NCI-H1436 treated with DMSO at 0.1 percent for 48 hours (cell line): ENCODE data around the gene SLC39A11.
"Not testable (repeated sequence)": the region's sequence is repeated elsewhere in the genome, so short reads cannot be mapped to it uniquely, and the experiment has no call there.

Experiments used
- DNase-seq: peaks from one replicate; lab custom pipeline; 2025; lab: John Stamatoyannopoulos, UW

Gene SLC39A11

DNA sequence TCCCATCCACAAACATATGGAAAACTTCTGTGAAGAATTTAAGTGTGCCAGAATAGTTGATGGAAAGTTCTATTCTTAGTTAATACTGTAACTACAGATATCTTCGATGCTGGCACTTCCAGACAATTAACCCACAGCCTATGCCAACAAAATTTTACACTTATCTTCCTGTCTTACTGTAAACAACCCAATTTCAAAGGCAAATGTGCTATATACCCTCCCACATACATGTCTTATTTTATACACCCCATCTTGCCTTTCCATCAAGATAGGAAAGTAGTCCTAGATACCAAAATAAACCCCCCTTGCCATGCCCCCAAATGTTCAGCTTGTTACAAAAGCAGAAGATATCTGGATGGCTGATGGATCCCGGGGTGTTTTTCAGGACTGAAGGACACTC is 306.3 kb downstream of the SLC39A11 start:
- DNase-seq: no peak

- DNase-seq: no peak
Observed at GRCh38 chr17:72782985-72783701, 309.3 kb downstream of the SLC39A11 start.

DNA sequence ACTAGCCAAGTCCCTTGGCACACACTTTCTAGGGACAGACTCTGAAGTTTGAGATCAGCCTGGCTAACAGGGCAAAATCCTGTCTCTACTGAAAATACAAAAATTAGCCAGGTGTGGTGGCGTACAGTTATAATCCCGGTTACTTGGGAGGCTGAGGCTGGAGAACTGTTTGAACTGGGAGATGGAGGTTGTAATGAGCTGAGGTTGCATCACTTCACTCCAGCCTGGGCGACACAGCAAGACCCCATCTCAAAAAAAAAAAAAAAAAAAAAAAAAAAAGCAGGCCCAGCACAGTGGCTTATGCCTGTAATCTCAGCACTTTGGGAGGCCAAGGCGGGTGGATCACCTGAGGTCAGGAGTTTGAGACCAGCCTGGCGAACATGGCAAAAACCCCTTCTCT is 310.1 kb downstream of the SLC39A11 start:
- DNase-seq: not testable (repeated sequence)

- no peak for DNase-seq
Observed at GRCh38 chr17:72778169-72779151, 314.0 kb downstream of the SLC39A11 start.

DNA sequence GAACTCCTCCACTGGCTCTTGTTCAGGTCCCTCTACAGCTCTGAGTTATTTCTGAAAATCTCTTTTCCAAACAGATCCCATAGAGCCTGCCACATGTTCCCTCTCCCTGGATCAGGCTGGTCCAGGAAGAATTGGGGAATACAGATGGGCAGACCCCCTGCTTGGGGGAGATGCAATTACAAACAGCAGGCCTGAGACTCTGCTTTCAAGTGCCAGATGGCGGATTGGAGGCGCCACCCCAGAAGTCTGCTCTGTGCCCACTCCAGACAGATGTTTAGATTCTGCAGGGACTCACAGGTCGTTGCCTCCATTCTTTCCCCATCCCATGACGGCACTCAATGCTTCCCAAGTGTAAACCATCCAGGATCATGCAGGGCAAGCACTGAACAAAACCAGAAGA is 316.6 kb downstream of the SLC39A11 start:
- no peak for DNase-seq

- DNase-seq: no peak
Observed at GRCh38 chr17:72775237-72775636, 317.3 kb downstream of the SLC39A11 start.

- DNase-seq: no peak
Observed at GRCh38 chr17:72774236-72774635, 318.3 kb downstream of the SLC39A11 start.

DNA sequence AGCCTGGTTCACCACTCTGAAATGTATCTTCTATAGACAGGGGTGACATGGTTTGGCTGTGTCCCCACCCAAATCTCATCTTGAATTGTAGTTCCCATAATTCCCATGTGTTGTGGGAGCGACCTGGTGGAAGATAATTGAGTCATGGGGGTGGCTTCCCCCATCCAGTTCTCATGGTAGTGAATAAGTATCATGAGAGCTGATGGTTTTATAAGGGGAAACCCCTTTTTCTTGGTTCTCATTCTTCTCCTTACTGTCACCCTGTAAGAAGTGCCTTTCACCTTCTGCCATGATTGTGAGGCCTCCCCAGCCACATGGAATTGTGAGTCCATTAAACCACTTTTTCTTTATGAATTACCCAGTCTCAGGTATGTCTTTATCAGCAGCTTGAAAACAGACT is 319.3 kb downstream of the SLC39A11 start:
- DNase-seq: not testable (repeated sequence)

- no peak for DNase-seq
Observed at GRCh38 chr17:72772331-72772821, 320.1 kb downstream of the SLC39A11 start.

GRCh38 chr17:72771734-72772133 is 320.8 kb downstream of the SLC39A11 start:
- DNase-seq: no peak

GRCh38 chr17:72766761-72767356 is 325.6 kb downstream of the SLC39A11 start:
- no peak for DNase-seq

DNA sequence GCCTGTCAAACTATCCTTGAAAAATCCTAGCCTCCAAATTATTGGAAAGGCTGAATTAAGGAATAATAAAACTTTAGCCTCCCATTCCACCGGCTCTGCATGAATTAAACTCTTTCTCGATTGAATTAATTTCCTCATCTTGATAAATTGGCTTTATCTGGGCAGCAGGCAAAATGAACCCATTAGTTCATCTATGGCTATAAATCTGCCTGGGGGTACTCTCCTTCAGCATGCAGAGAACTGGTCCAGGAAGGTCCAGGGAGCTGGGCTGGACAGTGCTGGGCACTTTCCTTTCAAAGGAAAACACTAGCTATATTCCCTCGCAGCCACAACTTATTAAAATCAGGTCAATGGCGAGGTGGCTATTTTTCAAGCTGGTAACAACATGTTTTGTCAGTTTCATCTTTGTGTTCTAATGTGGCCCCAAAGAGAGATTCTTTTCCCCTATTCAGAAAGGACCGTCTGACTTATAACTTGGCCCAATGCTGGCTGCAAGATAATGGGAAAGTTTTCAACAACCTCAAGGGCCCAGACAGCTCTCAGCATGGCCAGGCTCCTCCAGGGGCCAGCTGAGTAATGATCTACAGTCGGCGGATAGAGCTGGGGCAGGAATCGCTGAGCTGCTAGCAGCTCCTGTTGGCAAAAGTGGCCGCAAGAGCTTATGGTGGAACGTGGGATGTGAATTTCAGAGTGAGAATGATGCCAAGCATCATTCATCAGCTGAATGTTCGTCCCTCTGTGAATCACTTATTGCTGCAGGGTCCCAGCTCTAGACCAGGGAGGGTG is 326.9 kb downstream of the SLC39A11 start:
- no peak for DNase-seq

- DNase-seq: no peak
Observed at GRCh38 chr17:72764632-72765041, 327.9 kb downstream of the SLC39A11 start.

DNA sequence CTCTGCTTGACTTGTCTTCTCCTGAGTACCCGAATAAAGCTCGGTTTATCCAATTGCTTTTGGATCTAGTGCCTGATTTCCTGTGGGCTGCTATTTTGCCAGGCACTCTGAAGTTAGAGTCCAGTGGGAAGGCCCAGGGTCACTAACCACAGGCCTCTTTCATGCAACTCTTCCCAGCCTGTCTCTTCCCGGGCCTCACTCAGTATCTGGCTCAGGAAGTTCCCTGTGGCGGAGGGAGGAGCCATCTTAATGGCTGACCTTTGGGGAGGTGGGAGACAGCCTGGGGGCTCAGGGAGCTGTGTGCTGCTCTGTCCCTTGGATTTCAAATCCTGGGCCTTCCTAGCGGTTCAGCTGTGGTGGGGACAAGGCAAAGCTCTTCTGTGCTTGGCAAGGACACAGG is 328.5 kb downstream of the SLC39A11 start:
- no peak for DNase-seq

DNA sequence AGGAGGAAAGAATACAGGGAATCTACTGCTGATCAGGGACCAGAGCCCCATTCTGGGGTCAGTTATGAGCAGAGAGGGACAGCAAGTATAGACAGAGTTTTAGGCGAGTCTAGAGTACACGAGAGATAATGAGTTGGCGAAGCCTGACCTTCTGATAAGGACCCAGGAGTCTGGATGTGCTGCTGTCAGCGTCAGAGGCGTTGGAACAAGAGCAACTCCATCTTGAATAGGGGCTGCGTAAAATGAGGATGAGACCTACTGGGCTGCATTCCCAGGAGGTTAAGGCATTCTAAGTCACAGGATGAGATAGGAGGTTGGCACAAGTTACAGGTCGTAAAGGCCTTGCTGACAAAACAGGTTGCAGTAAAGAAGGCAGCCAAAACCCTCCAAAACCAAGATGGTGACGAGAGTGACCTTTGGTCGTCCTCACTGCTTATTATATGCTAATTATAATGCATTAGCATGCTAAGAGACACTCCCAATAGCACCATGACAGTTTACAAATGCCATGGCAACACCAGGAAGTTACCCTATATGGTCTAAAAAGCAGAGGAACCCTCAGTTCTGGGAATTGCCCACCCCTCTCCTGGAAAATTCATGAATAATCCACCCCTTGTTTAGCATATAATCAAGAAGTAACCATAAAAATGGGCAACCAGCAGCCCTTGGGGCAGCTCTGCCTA is 330.5 kb downstream of the SLC39A11 start:
- DNase-seq: not testable (repeated sequence)

- DNase-seq: no peak
Observed at GRCh38 chr17:72761431-72761830, 331.1 kb downstream of the SLC39A11 start.

DNA sequence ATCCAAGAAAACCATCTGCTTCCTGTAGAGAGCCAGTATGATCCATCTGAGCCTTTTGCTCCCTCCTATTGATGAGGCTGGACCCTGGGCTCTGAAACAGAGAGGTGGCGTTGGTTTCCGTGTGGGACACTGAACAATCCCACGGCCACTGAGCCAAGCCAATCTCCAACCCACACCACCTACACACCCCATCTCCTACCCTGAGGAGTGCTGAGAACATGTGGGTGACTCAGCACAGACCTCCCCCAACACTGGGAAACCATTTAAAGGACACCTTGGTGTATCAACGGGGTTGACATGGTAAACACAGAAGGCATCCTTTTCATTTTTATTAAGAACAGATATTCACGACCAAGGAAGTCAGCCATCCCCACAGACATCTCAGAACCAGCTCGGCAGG is 332.1 kb downstream of the SLC39A11 start:
- no peak for DNase-seq

DNA sequence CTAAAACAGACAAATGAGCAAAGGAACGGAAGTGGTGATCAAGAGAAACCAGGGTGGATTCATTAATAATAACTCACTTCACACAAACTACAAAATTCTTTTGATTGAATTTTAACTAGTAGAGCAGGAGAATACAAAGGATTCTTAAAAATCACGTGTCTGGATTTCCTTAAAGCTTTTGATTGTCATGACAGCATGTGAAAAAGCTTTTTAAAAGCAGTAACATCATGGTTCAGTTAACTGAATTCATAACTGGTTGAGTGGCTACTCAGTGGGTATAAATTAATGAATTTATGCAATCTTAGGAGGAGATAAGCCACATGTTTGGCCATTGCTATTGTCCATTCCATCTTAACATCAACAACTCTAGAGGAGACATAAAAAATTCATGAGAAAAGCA is 333.2 kb downstream of the SLC39A11 start:
- DNase-seq: no peak

DNA sequence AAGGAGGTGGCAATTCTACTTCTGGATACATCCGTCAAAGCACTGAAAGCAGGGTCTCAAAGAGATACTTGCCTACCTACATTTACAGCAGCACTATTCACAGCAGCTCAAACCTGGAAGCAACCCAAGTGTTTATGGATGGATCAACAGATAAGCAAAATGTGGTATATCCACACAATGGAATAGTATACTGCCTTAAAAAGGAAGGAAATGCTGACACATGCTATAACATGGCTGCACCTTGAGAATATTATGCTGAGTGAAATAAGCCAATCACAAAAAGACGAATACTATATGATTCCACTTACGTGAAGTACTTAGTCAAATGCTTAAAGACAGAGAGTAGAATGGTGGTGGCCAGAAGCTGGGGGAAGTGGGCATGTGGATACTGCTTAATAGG is 336.2 kb downstream of the SLC39A11 start:
- no peak for DNase-seq

DNA sequence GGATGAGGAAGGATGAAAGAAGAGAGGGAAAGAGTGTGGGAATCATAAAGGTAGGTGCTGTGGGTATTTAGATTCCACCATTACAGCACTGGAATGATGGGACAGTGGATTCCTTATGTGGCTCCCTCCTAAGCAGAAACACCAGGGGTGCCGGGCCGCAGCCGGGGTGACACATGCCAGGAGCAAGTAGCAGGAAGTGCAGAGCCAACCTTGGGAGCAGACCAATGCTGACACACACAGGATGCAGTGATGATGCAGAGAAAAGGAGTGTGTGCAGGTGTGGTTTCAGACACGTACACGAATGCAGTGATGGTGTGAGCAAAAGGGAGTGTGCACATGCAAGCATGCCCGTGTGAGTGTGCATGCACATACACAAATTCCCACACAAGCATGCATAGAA is 338.0 kb downstream of the SLC39A11 start:
- DNase-seq: no peak

GRCh38 chr17:72751746-72752145 is 340.7 kb downstream of the SLC39A11 start:
- no peak for DNase-seq
